ENCODE data around the gene SCAPER.

DNA sequence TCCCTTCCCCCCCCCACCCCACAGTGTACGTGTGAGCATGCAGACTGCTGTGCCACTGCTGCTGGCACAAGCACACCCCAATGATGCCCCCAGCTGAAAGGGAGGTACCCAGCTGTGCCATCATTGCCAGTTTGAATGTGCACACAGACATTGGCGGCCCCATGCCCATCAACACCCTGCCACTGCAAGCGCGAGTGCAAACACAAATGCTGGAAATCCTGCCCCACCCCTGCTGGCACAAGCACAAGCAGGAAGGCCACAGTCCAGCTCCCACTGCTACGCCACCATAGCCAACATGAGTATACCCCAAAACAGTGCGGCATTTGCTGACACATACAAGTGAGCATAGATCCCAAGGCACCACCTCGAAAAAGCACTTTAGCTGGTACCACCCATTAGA, 222.9 kb downstream of the SCAPER start:
- TF ChIP-seq, protein P1, sequence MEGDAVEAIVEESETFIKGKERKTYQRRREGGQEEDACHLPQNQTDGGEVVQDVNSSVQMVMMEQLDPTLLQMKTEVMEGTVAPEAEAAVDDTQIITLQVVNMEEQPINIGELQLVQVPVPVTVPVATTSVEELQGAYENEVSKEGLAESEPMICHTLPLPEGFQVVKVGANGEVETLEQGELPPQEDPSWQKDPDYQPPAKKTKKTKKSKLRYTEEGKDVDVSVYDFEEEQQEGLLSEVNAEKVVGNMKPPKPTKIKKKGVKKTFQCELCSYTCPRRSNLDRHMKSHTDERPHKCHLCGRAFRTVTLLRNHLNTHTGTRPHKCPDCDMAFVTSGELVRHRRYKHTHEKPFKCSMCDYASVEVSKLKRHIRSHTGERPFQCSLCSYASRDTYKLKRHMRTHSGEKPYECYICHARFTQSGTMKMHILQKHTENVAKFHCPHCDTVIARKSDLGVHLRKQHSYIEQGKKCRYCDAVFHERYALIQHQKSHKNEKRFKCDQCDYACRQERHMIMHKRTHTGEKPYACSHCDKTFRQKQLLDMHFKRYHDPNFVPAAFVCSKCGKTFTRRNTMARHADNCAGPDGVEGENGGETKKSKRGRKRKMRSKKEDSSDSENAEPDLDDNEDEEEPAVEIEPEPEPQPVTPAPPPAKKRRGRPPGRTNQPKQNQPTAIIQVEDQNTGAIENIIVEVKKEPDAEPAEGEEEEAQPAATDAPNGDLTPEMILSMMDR (IDR thresholded peaks at IDR 0.05), result no peak
- TF ChIP-seq, protein P2, sequence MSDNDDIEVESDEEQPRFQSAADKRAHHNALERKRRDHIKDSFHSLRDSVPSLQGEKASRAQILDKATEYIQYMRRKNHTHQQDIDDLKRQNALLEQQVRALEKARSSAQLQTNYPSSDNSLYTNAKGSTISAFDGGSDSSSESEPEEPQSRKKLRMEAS (CRISPR knock-in tag; IDR thresholded peaks at IDR 0.05), result no peak
- TF ChIP-seq OVOL2 (CRISPR knock-in tag; IDR thresholded peaks at IDR 0.05; ENCODE audit: borderline replicate concordance) (no peak), ETV6 (CRISPR knock-in tag; IDR thresholded peaks at IDR 0.05) (no peak), TEAD4 (CRISPR knock-in tag; IDR thresholded peaks at IDR 0.05) (no peak), MXD4 (CRISPR knock-in tag; IDR thresholded peaks at IDR 0.05; ENCODE audit: borderline replicate concordance) (no peak), GTF2I (CRISPR knock-in tag; conservative IDR thresholded peaks at IDR 0.05) (no peak)
- TF ChIP-seq, protein P3, sequence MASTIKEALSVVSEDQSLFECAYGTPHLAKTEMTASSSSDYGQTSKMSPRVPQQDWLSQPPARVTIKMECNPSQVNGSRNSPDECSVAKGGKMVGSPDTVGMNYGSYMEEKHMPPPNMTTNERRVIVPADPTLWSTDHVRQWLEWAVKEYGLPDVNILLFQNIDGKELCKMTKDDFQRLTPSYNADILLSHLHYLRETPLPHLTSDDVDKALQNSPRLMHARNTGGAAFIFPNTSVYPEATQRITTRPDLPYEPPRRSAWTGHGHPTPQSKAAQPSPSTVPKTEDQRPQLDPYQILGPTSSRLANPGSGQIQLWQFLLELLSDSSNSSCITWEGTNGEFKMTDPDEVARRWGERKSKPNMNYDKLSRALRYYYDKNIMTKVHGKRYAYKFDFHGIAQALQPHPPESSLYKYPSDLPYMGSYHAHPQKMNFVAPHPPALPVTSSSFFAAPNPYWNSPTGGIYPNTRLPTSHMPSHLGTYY (CRISPR knock-in tag; IDR thresholded peaks at IDR 0.05), result no peak
- TF ChIP-seq, protein P4, sequence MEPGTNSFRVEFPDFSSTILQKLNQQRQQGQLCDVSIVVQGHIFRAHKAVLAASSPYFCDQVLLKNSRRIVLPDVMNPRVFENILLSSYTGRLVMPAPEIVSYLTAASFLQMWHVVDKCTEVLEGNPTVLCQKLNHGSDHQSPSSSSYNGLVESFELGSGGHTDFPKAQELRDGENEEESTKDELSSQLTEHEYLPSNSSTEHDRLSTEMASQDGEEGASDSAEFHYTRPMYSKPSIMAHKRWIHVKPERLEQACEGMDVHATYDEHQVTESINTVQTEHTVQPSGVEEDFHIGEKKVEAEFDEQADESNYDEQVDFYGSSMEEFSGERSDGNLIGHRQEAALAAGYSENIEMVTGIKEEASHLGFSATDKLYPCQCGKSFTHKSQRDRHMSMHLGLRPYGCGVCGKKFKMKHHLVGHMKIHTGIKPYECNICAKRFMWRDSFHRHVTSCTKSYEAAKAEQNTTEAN (CRISPR knock-in tag; IDR thresholded peaks at IDR 0.05), result no peak
- TF ChIP-seq, protein P5, sequence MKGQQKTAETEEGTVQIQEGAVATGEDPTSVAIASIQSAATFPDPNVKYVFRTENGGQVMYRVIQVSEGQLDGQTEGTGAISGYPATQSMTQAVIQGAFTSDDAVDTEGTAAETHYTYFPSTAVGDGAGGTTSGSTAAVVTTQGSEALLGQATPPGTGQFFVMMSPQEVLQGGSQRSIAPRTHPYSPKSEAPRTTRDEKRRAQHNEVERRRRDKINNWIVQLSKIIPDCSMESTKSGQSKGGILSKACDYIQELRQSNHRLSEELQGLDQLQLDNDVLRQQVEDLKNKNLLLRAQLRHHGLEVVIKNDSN (CRISPR knock-in tag; IDR thresholded peaks at IDR 0.05), result no peak
- TF ChIP-seq, protein P6, sequence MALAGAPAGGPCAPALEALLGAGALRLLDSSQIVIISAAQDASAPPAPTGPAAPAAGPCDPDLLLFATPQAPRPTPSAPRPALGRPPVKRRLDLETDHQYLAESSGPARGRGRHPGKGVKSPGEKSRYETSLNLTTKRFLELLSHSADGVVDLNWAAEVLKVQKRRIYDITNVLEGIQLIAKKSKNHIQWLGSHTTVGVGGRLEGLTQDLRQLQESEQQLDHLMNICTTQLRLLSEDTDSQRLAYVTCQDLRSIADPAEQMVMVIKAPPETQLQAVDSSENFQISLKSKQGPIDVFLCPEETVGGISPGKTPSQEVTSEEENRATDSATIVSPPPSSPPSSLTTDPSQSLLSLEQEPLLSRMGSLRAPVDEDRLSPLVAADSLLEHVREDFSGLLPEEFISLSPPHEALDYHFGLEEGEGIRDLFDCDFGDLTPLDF (CRISPR knock-in tag; IDR thresholded peaks at IDR 0.05), result no peak
- TF ChIP-seq, protein P7, sequence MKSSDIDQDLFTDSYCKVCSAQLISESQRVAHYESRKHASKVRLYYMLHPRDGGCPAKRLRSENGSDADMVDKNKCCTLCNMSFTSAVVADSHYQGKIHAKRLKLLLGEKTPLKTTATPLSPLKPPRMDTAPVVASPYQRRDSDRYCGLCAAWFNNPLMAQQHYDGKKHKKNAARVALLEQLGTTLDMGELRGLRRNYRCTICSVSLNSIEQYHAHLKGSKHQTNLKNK (CRISPR knock-in tag; IDR thresholded peaks at IDR 0.05), result no peak

Data from WTC11 (cell line).